Ectodermal cell (in vitro differentiated cells): ENCODE measurements around the gene TAF15.

Experiments used
- H3K27ac ChIP-seq: 2 replicates; pipeline ENCODE4 v1.7.0; 2013; ENCODE audit warnings: mild to moderate bottlenecking, low read depth, low read length; ENCODE audit not compliant: insufficient read depth, poor library complexity, severe bottlenecking
- H3K27me3 ChIP-seq: 2 replicates; pipeline ENCODE4 v1.7.0; 2013; ENCODE audit warnings: mild to moderate bottlenecking, low read length; ENCODE audit not compliant: insufficient read depth, control insufficient read depth, poor library complexity, severe bottlenecking
- H3K36me3 ChIP-seq: one replicate; pipeline ENCODE4 v1.7.0; 2013; ENCODE audit warnings: low read length; ENCODE audit not compliant: control insufficient read depth, insufficient read depth
- H3K4me1 ChIP-seq: one replicate; pipeline ENCODE4 v1.7.0; 2013; ENCODE audit warnings: low read length; ENCODE audit not compliant: control insufficient read depth, insufficient read depth
- H3K4me3 ChIP-seq: 2 replicates; pipeline ENCODE4 v1.7.0; 2013; ENCODE audit warnings: low read depth, low read length, control low read depth; ENCODE audit not compliant: insufficient read depth
- H3K9me3 ChIP-seq: 2 replicates; pipeline ENCODE4 v1.7.0; 2013; ENCODE audit warnings: mild to moderate bottlenecking, low read length, moderate library complexity; ENCODE audit not compliant: control insufficient read depth
- WGBS, 2 experiments: methylation state at CpG; one replicate each; pipeline ENCODE4 v1.1.7; 2013; ENCODE audit warnings: missing lambda C conversion rate in 2 of 2; 5-methylcytosine and 5-hydroxymethylcytosine counted together

TAF15 gene

DNA sequence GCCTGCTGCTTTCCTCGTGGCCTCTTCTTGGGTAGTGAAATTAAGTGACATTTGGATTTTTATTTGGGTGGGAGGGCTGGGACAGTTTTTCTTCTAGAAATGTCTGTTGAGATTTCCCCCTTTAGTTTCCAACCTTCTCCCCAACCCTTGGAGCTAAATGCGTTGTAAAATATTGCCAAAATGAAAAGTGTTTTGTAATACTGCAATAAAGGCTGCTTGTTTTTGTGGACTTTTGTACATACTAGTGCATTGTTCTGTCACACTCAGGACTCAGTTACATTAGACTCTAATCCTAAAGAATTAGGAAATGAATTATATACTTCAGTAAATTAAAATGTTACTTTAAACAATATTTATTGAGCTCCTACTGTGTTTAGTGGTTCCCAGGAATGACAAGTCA is 37.7 kb downstream of the TAF15 start:
- H3K4me1 ChIP-seq = no peaks in the 10 kb centered on the region
- no peaks in the 10 kb centered on the region for H3K27me3 ChIP-seq
- no peak overlapping the region for H3K4me3 ChIP-seq
- no peak overlapping the region for H3K27ac ChIP-seq
- H3K9me3 ChIP-seq = no peaks in the 10 kb centered on the region
- 90 to 100% methylated on average over 1 of the region's 2 CpGs for WGBS, 2 experiments
- H3K36me3 ChIP-seq = peaks cover 55% of the 10 kb centered on the region

DNA sequence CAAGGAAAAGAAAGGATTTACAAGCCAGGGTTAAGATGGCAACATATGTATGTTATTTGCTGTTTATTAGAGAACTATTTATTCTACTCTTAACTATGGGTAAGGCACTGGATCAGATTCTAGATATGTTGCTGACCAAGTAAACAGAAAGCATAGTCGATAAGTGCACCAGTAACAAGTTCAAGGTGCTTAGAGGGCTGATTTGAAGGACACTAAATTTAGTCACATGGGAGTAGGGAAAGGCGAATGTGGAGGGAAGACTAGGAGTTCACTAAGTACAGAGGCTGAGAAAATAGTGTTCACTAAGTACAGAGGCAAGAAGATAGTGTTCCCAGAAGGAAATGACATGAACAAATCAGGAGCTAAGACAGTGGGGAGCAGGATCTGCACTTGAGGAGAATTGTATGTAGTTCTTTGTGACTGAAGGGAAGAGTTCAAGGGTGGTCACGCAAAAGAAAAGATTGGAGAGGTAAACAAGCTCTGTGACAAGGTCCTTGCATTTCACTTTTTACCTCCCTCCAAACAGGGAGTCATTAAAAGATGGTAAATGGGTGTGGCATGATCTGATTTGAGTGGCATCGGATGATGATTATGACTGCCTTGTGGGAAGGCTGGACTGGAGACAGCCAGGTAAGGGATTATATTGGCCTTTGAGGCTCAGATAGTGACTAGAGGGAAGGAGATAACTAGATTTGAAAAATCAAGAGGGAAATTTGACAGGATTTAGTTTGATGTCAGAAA is 38.5 kb downstream of the TAF15 start:
- WGBS, 2 experiments = 92 to 94% methylated on average over 4 of the region's 4 CpGs
- no peak overlapping the region for H3K27ac ChIP-seq

DNA sequence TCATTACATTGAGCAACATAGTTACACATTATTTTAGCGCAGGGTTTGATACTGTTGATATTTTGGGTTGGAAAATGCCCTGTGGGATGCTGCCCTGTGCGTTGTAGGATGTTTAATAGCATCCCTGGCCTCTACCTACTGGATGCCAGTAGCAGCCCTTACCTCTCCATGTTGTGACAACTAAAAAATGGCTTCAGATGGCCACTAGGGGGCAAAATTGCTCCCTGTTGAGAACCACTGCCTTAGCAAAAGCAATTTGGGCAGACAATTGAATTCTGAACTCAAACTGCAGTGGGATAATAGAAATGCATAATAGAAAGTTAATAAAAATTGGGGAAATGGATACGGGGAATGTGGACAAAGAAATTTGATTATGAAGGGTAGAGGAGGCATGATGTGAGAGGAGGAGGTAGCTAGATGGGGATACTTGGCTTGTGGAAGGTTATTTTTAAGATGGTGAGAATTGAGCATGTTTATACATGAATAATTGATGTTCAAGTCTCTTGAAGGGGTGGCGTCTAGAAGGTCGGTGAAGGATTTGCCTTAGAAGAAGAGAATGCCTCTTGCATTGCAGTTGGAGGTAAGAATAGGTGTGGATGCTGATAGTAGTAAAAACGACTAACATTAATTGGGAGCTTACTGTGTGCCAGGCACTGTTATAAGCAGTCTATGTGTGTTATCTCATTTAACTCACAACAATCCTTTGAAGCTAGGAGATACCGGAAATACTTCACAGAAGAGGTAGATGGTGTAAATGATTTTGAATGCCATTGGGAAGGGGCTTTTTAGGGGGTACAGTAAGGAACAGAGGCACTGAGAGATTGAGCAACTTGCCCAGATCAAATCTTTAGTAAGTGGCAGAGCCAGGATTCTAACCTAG is 40.4 kb downstream of the TAF15 start:
- no peaks in the 10 kb centered on the region for H3K4me1 ChIP-seq
- peaks cover 30% of the 10 kb centered on the region for H3K36me3 ChIP-seq
- no peak overlapping the region for H3K27ac ChIP-seq
- WGBS, 2 experiments = 84 to 88% methylated on average over 7 of the region's 7 CpGs
- H3K27me3 ChIP-seq = no peaks in the 10 kb centered on the region
- H3K4me3 ChIP-seq = no peak overlapping the region
- H3K9me3 ChIP-seq = no peaks in the 10 kb centered on the region

More for the DNA sequence above, 38.5 kb downstream of the TAF15 start:
- Histone ChIP-seq H3K9me3 (no peaks in the 10 kb centered on the region), H3K27me3 (no peaks in the 10 kb centered on the region), H3K4me1 (no peaks in the 10 kb centered on the region), H3K4me3 (no peak overlapping the region), H3K36me3 (peaks cover 47% of the 10 kb centered on the region)

DNA sequence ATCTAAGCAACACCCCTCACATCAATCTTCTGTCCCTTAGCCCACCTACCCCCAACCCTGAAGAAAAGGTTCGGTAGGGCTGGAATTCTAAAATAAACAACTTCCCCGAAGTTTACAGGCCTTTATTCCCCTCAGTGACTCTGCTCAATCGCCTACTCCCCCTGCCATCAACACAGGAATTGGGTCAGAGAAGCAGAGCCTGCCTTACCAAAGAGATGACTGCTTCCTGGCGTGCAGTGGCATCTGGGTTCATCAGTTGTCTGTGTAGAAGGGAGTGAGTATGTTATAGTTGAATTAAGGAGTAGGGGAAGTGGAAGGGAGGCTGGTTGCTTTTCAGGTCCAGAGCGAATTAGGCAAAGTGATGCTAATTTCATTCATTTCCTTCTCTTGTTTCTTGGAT is 46.7 kb downstream of the TAF15 start:
- H3K27ac ChIP-seq = no peak overlapping the region

DNA sequence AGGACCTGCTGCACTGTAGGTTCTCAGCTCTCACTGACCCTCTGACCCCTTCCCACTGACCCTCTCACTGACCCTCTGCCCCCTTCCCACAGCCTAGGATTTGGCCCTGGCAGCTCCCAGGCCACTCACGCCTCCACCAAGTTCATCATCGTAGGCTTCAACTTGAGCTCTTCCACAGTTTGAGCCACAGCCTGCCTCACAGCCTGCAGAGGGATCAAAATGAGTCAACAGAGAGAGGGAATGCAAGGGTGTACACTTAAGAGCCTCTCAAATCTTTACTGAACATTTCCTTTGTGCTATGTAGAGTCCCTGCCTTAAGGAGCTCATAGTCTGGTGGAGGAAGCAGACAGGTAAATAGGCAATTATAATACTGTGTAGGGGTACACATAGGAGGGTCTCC is 47.3 kb downstream of the TAF15 start:
- H3K9me3 ChIP-seq = no peaks in the 10 kb centered on the region
- H3K4me1 ChIP-seq = no peaks in the 10 kb centered on the region
- no peak overlapping the region for H3K4me3 ChIP-seq
- no peak overlapping the region for H3K27ac ChIP-seq
- no peaks in the 10 kb centered on the region for H3K36me3 ChIP-seq
- H3K27me3 ChIP-seq = no peaks in the 10 kb centered on the region
- 94 to 97% methylated on average over 2 of the region's 2 CpGs for whole genome bisulfite sequencing, 2 experiments

More for the DNA sequence above, 46.7 kb downstream of the TAF15 start:
- 88 to 92% methylated on average over 5 of the region's 5 CpGs for WGBS, 2 experiments
- H3K27me3 ChIP-seq = no peaks in the 10 kb centered on the region
- H3K9me3 ChIP-seq = no peaks in the 10 kb centered on the region
- no peaks in the 10 kb centered on the region for H3K4me1 ChIP-seq
- no peak overlapping the region for H3K4me3 ChIP-seq
- no peaks in the 10 kb centered on the region for H3K36me3 ChIP-seq

DNA sequence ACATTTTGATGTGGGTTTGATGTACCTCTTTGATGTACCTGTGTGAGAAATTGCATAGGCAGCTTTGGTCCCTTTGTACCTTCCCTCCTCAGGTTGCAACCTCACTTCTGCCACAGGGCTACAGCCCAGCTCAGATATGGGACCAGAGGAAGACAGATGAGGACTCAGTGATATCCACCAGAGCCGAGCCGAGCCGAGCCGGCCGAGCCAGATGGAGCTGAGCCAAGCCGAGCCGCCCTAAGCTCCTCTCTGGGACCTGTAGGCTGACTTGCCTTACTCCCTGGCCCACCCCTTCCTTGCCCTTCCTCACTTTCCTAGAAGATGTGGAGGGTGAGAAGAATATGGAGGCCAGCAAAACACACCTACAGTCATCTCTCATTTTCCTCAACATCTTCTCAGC is 55.6 kb downstream of the TAF15 start:
- Histone ChIP-seq H3K36me3 (no peaks in the 10 kb centered on the region), H3K27ac (no peak overlapping the region), H3K27me3 (no peaks in the 10 kb centered on the region), H3K4me3 (no peak overlapping the region), H3K4me1 (no peaks in the 10 kb centered on the region), H3K9me3 (no peaks in the 10 kb centered on the region)
- 95 to 97% methylated on average over 7 of the region's 7 CpGs for WGBS, 2 experiments

DNA sequence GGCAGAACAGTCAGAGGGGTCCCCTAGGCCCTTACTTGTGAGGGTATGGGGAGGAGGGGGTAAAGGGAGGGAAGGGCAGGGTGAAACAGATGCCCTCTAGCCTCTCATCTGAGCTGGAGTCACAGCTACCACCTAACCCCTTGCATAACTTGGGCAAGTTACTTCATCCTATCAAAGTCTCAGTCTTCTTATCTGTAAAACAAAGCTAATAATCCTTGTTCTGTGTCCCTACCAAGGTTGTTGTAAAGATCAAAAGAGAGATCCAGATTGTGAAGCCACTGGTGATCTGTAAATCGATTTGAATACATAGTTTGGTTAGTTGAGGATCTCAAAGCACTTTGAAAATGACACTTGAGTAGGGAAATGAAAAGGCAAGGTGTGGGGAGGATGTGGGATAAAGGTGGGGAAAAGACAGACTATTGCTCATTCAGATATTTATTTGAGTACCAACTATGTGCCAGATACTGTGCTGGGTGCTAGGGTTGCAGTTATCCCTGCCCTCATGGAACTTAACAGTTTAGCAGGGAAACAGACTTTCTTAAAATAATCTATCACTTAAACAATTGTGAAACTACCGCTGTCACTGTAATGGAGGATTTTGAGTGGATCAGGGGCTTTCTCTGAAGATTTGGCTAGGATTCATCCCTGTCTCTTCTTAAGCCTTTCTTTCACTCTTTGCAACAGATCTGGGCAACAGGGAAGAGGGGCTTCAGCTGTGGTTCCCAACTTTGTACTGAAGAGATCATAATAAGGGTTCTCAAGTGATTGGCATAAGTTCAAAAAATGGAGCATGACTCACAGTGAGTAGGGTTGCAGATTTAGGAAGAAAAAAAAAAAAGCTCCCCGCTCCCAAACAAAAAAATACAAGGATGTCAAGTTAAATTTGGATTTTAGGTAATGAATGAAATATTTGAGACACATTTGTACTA is 56.4 kb downstream of the TAF15 start:
- no peaks in the 10 kb centered on the region for H3K9me3 ChIP-seq
- WGBS, 2 experiments = 93 to 96% methylated on average over 2 of the region's 3 CpGs

DNA sequence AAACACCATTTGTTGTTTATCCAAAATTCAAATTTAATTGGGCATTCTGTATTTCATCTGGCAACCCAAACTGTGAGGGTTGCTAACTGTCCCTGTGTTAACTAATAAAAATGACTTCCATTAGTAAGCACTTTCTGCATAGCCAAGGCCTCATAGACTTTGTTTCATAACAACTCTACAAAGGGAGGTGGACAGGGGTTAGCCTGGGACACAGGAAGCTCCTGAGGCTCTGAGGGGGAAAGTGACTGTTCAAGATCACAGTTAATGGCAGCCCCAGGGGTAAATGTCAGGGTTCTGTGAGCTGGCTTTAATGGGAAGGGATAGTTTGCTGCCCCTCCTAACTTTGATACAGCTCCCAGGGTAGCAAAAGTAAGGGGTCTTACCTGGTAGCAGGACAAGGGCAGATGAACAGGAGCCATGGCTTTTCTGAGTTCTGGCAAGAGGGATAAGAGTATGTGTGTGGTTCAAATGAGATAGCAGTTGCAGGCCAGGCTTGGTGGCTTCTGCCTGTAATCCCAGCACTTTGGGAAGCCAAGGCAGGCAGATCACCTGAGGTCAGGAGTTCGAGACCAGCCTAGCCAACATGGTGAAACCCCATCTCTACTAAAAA is 57.2 kb downstream of the TAF15 start:
- 82 to 100% methylated on average over 1 of the region's 1 CpG for whole genome bisulfite sequencing, 2 experiments
- no peaks in the 10 kb centered on the region for H3K36me3 ChIP-seq
- no peak overlapping the region for H3K4me3 ChIP-seq
- H3K4me1 ChIP-seq = no peaks in the 10 kb centered on the region
- H3K27me3 ChIP-seq = no peaks in the 10 kb centered on the region
- H3K9me3 ChIP-seq = no peaks in the 10 kb centered on the region
- no peak overlapping the region for H3K27ac ChIP-seq

More for the DNA sequence above, 56.4 kb downstream of the TAF15 start:
- Histone ChIP-seq H3K4me3 (no peak overlapping the region), H3K27me3 (no peaks in the 10 kb centered on the region), H3K4me1 (no peaks in the 10 kb centered on the region), H3K36me3 (no peaks in the 10 kb centered on the region), H3K27ac (no peak overlapping the region)

DNA sequence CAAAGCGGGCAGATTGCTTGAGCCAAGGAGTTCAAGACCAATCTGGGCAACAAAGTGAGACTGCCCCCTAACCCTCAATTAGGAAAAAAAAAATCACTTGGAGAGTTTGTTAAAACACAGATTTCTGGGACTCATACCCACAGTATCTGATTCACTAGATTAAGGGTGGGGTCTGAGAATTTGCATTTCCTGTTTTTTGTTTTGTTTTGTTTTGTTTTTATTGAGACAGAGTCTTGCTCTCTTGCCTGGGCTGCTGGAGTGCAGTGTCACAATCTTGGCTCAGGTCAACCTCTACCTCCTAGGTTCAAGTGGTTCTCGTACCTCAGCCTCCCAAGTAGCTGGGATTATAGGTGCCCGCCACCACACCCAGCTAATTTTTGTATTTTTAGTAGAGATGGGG is 58.3 kb downstream of the TAF15 start:
- H3K4me1 ChIP-seq = no peaks in the 10 kb centered on the region
- no peaks in the 10 kb centered on the region for H3K9me3 ChIP-seq
- H3K4me3 ChIP-seq = no peak overlapping the region
- no peak overlapping the region for H3K27ac ChIP-seq
- H3K27me3 ChIP-seq = no peaks in the 10 kb centered on the region
- no peaks in the 10 kb centered on the region for H3K36me3 ChIP-seq
- 90 to 95% methylated on average over 3 of the region's 3 CpGs for WGBS, 2 experiments
